ENCODE data around the gene CYP27C1.

GRCh38 chr2:127134235-127134634, 85.9 kb downstream of the CYP27C1 start:
- TF ChIP-seq, protein P1, sequence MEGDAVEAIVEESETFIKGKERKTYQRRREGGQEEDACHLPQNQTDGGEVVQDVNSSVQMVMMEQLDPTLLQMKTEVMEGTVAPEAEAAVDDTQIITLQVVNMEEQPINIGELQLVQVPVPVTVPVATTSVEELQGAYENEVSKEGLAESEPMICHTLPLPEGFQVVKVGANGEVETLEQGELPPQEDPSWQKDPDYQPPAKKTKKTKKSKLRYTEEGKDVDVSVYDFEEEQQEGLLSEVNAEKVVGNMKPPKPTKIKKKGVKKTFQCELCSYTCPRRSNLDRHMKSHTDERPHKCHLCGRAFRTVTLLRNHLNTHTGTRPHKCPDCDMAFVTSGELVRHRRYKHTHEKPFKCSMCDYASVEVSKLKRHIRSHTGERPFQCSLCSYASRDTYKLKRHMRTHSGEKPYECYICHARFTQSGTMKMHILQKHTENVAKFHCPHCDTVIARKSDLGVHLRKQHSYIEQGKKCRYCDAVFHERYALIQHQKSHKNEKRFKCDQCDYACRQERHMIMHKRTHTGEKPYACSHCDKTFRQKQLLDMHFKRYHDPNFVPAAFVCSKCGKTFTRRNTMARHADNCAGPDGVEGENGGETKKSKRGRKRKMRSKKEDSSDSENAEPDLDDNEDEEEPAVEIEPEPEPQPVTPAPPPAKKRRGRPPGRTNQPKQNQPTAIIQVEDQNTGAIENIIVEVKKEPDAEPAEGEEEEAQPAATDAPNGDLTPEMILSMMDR (IDR thresholded peaks at IDR 0.05): no peak
- TF ChIP-seq POLR2A (IDR thresholded peaks at IDR 0.05): no peak
